GM21825 (cell line): Measurements from ENCODE around the gene C16orf86.

Experiments
- ATAC-seq: cut with Tn5 transposase; IDR thresholded peaks from one replicate; pipeline ENCODE4 v1.9.1; 2021; ENCODE audit warnings: mild to moderate bottlenecking, moderate library complexity; ENCODE audit not compliant: unreplicated experiment

C16orf86 gene

DNA sequence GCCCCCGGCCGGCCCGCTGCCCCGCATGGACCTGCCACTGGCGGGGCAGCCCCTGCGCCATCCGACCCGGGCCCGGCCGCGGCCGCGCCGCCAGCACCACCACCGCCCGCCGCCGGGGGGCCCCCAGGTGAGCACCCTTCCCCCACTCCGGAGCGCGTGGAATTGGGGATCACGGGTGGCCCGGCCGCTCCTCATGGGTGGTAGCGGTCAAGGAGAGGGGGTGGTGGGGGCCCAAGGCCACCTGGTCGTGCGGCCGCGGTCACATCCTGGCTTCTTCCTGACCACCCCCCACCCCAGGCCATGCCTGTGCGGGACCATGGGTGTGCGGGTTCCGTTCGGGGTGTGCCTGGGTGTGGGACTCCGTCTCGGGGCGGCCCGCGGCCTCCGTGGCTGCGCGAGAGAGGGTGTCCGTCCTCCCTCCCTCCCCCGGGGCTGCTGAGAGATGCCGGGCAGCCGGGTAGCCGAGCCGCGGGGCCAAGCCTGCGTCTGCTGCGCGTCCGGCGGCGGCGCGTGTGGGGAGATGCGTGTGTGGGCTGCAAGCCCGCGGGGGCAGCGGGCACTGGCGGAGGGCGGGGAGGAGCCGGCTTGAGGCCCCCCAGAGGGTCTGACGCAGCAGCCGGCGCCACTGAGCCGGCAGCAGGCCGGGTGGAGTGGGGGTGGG, 13.4 kb upstream of the C16orf86 start:
- ATAC-seq, result no peak

DNA sequence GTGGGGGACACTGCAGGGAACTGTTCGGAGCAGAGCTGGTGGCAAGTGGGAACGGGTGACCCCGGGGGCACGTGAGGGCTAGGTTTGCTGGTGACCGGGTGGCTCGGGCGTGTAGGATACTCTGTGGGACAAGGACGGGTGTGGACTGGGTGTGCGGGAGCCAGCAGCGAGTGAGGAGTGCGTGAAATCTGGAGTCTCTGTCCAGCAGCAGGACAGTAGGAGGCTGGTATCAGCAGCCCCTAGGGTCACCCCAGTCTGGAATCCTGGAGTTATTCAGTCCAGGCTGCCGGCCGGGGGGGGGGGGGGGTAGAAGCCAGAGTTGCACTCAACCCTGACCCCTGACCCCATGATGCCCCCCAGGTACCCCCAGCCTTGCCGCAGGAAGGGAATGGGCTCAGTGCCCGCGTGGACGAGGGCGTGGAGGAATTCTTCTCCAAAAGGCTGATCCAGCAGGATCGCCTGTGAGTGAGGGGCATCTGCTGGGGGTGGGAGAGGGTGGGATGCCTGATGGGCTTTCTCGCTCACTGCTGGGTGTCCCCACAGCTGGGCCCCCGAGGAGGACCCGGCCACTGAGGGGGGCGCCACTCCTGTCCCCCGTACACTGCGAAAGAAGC, 12.7 kb upstream of the C16orf86 start:
- ATAC-seq, result no peak

DNA sequence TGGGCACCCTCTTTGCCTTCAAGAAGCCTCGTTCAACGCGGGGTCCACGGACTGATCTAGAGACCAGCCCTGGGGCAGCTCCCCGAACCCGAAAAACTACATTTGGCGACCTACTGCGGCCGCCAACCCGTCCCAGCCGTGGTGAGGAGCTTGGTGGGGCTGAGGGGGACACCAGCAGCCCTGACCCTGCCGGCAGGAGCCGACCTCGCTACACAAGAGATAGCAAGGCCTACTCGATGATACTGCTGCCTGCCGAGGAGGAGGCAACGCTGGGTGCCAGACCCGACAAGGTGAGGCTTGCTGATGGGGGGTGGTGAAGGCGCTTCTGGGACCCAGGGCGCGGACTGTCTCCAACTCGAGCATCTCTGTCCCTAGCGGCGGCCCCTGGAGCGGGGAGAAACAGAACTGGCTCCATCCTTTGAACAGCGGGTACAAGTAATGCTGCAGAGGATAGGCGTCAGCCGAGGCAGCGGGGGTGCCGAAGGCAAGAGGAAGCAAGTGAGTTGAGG, 12.2 kb upstream of the C16orf86 start:
- no peak for ATAC-seq

DNA sequence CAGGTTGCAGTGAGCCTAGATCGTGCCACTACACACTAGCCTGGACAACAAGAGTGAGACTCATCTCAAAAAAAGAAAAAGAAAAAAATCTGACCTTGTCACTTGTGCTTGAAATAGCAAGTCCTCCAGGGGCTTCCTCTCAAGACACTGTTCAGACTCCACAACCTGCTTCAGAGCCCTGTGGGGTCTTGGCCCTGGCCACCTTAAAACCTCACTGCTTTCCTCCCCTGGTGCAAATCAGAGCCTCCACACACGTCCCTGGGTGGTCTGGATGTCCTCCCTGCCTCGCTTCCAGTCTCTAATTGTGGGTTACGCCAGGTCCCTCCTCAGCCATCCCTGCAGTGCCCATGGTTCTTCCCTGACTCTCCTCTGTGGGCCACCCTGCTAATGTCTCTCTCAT, 11.3 kb upstream of the C16orf86 start:
- no peak for ATAC-seq

DNA sequence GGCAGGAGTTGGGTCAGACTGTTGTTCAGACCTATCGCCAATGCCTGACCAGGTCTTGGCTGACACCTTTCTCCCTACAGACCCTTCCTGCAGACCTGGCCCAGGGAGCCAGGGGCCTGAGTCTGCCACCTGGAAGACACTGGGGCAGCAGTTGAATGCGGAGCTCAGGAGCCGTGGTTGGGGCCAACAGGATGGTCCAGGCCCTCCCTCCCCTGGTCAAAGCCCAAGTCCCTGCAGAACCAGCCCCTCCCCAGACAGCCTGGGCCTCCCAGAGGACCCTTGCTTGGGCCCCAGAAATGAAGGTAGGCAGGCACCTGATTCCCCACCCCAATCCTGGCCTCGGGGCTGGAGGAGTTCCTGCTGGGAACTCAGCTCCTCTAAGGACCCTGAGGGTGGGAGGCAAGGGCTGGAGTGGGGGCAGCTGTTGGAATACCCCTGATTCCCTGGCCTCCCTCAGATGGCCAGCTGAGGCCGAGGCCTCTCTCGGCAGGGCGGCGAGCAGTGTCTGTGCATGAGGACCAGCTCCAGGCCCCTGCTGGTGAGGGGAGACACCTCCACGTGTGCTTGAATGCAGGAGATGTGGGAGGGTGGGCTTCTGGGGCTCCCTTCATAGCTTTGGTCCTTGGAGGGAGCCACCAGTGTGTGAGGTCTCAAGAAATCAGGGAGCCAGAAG, 10.1 kb upstream of the C16orf86 start:
- ATAC-seq, result no peak

DNA sequence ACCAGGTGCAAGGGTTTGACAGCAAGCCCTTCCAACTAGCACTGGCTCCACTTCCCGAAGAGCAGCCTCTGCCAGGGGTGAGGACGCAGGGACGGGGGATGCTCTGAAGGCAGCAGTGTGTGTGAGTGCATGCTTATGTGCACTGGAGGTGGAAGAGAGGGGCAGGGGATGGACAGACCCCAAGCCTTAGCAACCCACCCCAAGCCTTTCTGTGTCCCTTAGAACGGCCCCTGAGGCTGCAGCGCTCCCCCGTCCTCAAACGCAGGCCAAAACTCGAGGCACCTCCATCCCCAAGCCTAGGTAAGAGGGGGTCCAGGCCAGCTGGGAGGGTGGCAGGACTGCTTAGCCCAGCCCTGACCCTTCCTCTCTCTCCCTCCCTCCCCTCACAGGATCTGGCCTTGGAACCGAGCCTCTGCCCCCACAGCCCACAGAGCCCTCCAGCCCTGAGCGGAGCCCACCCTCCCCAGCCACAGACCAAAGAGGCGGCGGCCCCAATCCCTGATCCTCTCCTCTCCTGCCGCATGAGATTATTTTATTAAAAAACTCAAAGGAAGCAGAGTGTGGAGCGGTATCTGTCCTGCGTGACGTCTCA, 9.5 kb upstream of the C16orf86 start:
- ATAC-seq, result no peak

DNA sequence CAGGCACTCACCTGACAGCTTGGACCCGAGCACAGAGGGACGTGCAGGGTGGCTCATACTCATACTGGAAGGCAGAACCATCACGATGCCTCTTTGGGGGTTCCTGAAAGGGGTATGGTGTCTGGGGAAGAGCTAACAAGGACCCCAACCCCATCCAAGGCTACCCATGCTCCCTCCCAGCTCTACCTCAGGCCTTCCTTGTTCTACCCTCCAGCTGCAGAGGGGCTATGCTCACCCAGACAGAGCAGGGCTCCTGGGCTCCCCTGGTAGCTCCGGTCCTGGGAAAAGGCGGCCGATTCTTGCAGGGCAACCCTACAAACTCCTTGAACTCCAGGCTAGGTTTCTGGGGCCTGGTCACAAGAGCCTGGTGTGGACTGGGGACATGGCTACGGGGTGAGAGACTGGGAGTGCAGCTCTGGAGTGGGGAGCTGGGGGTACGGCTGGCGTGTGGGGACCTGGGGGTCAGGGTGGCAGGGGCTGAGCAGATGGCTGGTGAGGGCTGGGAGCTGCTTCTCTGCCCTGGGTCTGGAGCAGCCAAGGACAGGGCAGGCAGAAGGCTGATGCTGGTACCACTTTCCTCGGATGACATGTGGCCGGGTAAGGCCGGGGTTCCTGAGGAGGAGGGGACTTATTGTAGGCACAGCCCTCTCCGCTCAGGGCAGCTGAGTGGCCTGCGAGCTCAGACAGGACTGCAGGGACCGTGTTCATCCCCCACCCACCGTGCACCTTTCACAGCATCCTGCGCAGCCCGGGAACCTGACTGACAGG, 8.7 kb upstream of the C16orf86 start:
- ATAC-seq, result no peak

DNA sequence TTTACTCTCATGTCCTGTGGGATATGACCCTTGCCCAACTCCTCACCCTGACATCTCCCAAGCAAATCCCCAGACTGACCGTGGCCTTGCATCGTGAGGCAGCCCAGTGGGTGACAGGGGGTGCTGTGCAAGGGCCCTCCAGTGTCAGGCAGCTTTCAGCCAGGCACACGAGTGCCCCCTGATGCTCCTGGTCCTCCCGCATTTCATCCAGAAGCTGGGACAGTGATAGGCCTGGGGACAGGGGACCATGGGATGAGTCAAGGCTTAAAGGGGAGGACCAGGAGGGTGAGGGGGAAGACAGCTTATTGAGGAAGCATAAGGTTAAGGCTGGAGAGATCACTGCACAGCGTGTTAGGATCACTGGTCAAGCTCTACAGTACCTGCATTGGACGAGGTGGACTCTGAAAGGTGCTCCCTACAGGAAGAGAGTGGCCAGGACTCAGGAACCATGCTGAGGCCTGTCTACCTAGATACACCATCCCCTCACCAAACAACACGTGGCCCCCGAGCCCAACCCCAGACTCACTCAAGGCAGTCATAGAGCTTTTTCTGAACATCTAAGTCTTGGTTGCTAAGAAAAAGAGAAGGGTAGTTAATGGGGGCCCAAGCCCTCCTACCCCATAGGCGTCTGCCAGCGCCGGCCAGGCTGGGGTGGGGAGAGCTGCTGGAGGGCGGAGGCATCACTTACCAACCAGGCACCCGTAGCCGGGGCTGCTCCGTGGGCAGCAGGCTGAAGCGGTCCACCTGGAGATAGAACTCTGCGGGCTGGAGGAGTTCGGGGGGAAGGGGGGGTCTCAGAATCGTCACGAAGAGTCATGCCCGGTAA, 7.6 kb upstream of the C16orf86 start:
- ATAC-seq, result no peak

DNA sequence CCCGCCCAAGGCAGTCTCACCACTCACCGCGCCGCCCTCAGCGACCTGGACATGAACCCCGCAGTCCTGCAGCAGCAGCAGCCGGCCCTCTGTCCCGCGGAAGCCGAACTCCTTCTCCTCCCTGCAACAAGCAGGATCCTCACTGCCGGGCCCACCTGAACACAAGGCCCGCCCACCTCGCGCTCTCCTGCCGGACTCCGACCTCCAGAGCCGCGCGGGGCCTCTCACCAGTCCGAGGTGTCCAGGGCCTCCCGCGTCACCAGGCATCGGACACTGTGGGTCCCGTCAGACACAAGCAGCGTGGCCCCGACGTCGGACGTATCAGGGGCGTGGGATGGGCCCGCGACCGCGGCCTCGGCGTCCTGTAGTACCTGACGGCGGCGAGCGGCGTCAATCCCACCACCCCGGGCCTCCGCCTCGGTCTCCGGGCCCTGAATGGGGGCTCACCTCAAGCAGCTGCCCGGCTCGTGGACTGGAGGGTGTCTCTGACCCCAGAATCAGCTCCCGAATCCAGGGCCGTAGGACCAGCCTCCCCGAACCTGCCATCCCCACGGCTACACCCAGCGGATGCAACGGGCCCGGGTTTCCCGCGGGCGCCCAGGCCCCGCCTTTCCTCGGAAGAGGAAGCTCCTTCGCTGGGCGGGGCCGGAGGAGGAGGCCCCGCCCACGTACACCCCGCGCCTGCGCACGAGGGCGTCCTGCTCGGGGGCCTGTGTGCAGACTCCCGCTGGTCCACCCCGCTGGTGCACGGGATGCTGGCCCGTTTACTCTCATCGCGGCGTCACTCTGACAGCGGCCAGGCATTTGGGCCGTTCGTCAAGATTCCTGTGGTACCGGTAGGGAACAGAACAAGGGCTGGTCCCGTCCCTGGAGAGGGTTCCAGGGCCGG, 6.7 kb upstream of the C16orf86 start, which contains the start of gene ACD:
TSS of gene ACD (minus strand) at position 586 of the 889 bp plus-strand sequence. CDS start at position 546, 40 bp downstream.
- ATAC-seq, result peak; percentile 53

DNA sequence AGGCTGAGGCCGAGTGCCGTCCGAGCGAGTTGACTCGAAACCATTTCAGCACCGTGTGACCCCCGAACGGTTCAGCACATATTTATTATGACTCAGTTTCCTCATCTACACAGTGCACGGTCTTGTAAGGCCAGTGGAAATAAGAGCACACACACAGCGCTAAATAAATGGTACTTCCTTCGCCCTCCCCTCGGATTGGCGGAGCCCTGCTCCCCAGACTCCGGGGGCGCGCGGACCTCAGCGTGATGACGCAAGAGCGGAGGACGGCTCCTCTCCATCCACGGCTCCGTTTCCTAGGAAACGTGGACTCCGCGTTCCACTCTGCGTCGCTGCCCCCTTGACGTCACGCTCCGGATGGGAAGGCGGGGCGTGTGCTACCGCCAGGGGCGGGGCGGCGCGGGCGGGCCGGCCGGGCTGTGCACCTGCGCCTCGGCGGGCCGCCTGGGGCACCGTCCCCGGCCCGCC, 6.0 kb upstream of the C16orf86 start, which contains the start of gene PARD6A:
TSS of gene PARD6A (plus strand) at position 397 of the 465 bp plus-strand sequence. CDS start 79 bp downstream, outside the sequence.
- ATAC-seq, result peak; percentile 67

DNA sequence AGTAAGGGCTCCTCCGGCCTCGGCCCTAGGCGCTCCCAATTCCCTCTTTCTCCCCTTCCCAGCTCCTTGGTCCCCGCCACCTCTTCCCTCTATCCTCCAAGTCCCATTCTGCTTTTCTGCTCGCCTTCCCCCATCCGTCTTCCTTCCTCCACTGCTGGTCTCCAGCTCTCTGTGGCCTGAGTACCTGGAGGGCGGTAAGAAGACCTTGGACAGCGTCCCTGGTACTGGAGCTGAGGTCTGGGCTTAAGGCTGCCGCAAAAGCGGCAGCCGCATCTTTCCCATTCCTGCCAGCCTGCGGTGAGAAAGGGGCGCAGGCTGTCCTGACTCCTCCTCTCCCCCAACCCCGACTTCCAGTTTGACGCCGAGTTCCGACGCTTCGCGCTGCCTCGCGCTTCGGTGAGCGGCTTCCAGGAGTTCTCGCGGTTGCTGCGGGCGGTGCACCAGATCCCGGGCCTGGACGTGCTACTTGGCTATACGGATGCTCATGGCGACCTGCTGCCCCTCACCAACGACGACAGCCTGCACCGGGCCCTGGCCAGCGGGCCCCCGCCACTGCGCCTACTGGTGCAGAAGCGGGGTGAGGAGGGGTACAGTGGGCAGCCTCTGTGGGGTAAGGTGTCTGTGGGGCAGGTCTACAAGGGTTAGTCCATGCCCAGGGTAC, 5.4 kb upstream of the C16orf86 start:
- ATAC-seq, result no peak

DNA sequence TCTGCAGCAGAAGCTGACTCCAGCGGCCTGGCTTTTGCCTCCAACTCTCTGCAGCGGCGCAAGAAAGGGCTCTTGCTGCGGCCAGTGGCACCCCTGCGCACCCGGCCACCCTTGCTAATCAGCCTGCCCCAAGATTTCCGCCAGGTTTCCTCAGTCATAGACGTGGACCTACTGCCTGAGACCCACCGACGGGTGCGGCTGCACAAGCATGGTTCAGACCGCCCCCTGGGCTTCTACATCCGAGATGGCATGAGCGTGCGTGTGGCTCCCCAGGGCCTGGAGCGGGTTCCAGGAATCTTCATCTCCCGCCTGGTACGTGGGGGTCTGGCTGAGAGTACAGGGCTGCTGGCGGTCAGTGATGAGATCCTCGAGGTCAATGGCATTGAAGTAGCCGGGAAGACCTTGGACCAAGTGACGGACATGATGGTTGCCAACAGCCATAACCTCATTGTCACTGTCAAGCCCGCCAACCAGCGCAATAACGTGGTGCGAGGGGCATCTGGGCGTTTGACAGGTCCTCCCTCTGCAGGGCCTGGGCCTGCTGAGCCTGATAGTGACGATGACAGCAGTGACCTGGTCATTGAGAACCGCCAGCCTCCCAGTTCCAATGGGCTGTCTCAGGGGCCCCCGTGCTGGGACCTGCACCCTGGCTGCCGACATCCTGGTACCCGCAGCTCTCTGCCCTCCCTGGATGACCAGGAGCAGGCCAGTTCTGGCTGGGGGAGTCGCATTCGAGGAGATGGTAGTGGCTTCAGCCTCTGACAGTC, 4.5 kb upstream of the C16orf86 start:
- no peak for ATAC-seq

DNA sequence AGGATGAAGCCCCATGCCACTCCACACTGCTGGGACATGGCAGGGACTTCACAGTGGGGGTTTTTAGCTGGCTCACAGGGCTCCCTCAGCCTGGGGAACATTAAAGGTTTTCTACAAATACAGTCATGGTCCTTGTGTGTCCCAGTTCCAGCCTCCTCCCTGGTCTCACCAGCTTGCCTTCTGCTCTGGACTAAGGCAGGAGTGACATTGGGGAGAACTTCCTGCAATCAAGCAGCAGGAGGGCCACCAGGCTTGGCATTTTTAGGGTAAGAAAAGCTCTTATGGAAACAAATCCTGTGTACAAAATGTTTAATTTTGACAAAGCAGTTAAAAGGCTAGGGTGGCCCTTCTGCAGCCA, 4.0 kb upstream of the C16orf86 start:
- no peak for ATAC-seq

DNA sequence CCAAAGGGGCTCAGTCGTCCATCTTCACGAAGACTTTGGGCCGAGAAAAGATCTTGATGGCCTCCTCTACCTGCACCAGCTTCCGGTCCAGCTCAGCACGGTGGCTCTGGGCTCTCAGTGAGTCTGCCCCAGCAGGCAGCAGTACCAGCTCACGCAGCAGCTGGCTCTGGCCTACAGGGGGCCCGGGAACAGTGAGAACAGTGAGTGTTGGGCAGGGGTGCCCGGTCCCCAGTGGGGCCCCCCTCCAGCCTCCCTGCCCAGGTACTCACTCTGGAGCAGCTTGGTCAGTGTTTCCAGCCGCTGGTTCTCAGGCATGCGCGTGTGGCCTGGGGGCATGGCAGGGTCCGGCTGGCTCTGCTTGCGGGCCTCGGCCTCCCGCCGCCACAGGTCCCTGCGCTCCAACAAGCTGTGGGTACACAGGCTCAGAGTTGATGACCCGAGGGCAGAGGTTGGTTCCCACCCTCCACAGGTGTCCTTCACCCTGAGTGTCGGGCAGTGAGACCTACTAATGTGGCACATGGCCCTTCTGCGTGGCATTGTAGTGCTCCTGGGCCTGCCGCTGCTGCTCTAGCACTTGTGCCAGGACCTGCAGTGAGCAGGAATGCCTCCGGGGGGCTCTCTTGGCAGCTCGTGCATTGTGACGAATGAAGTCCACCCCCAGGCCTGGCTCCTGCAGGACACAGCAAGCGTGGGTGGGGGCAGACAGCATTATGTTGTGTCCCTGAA, 3.3 kb upstream of the C16orf86 start:
- no peak for ATAC-seq

DNA sequence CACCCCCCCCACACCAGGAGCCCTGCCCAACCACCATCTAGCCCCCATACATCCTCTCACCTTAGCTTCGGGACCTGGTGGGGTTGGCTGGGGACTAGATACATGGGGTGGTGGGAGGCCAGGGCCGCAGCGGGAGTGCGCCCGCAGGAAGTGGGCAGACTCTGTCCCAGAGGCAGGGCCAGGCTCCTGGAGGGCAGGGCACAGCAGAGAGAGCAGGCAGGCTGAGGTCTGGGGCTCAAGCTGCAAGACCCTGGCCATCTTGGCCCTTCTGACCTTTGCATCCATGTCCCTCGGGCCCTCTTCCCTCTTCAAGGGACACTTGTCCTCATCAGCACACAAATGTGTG, 2.8 kb upstream of the C16orf86 start:
- no peak for ATAC-seq

DNA sequence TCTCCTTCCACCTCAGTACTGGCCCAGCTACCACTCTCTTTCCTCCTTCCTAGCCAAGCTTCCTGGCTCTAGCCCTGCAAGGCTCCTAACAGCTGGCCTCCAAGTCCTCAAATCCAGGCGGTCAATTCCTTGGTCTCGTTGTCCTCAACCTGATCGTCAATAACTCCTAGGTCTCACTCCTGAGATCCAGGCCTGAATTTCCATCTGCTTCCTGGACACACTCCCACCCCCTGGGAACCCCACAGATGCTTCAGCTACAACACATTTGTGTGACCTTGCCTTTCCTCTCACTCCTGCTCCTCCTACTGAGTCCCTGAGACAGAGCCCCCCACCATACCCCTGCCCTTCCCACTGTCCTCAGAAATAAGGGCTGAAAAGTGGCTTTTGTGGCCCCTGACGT, 2.4 kb upstream of the C16orf86 start:
- no peak for ATAC-seq

DNA sequence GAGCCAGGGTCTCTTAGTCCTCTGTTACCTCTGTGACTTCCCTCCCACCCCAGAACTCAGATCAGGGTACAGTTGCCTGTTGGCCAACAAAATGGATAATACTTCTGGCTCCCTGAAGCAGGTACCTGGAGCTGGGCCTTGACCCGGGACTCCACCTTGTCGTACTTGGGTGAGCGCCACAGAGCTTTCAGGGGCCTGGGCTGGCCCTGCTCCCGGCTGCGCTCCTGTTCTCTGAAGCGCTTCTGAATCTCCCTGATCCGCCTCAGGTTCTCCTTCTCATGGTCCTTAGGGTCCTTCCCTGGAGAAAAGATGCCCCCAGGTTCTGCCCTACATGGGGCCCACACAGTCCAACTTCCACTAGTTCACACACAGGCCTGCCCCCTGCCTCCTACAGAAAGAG, 1.7 kb upstream of the C16orf86 start:
- ATAC-seq, result no peak
